Prostate gland (tissue), 2 donors: ENCODE data around the gene HMOX2.

Experiments
- POLR2A ChIP-seq: fragments of 450-650 bp; IDR thresholded peaks from one replicate; pipeline ENCODE4 v1.6.1; 2016; ENCODE audit warnings: antibody characterized with exemption, mild to moderate bottlenecking
- TF ChIP-seq, protein P1 (sequence below), 4 experiments: fragments of 200-600 bp in 2 of 4; fragments of 450-650 bp in 2 of 4; sonication (generic) in 2 of 4; IDR thresholded peaks; 1 replicate in 3 of 4; 2 replicates in 1 of 4; pipeline ENCODE4 v1.5.1; 2016 to 2019; ENCODE audit warnings: antibody characterized with exemption in 4 of 4, mild to moderate bottlenecking in 2 of 4, moderate library complexity in 2 of 4

- TF ChIP-seq POLR2A: no peak
- TF ChIP-seq, protein P1, sequence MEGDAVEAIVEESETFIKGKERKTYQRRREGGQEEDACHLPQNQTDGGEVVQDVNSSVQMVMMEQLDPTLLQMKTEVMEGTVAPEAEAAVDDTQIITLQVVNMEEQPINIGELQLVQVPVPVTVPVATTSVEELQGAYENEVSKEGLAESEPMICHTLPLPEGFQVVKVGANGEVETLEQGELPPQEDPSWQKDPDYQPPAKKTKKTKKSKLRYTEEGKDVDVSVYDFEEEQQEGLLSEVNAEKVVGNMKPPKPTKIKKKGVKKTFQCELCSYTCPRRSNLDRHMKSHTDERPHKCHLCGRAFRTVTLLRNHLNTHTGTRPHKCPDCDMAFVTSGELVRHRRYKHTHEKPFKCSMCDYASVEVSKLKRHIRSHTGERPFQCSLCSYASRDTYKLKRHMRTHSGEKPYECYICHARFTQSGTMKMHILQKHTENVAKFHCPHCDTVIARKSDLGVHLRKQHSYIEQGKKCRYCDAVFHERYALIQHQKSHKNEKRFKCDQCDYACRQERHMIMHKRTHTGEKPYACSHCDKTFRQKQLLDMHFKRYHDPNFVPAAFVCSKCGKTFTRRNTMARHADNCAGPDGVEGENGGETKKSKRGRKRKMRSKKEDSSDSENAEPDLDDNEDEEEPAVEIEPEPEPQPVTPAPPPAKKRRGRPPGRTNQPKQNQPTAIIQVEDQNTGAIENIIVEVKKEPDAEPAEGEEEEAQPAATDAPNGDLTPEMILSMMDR (IDR thresholded peaks at IDR 0.05): no peak
Measured at GRCh38 chr16:4550591-4550990, 74.4 kb downstream of the HMOX2 start.
